ENCODE results near the gene APRT.

The APRT gene

GRCh38 chr16:88807626-88808453 lies 3.9 kb downstream of the APRT start:
- DNase-seq (ENCODE audit: low read depth in 2 of 2, low spot score in 1 of 2) = no peak

GRCh38 chr16:88807142-88807625 lies 4.5 kb downstream of the APRT start:
- no peak for DNase-seq (ENCODE audit: low read depth in 2 of 2, low spot score in 1 of 2)

GRCh38 chr16:88806491-88807111 lies 5.1 kb downstream of the APRT start:
- no peak for DNase-seq (ENCODE audit: low read depth in 2 of 2, low spot score in 1 of 2)

- no peak for DNase-seq (ENCODE audit: low read depth in 2 of 2, low spot score in 1 of 2)
Measured at GRCh38 chr16:88805887-88806393, 5.8 kb downstream of the APRT start.

GRCh38 chr16:88805340-88805715 lies 6.4 kb downstream of the APRT start:
- no peak for DNase-seq (ENCODE audit: low read depth in 2 of 2, low spot score in 1 of 2)

GRCh38 chr16:88804552-88805339 lies 7.0 kb downstream of the APRT start:
- no peak for DNase-seq (ENCODE audit: low read depth in 2 of 2, low spot score in 1 of 2)

- no peak for DNase-seq (ENCODE audit: low read depth in 2 of 2, low spot score in 1 of 2)
Measured at GRCh38 chr16:88804173-88804551, 7.6 kb downstream of the APRT start.

GRCh38 chr16:88803264-88803987 lies 8.3 kb downstream of the APRT start, which contains the start of gene CDT1:
CDT1 (plus strand) TSS chr16:88803789; CDS start chr16:88803832, 43 bp downstream.
- peak; percentile 63 to 77 for DNase-seq (ENCODE audit: low read depth in 2 of 2, low spot score in 1 of 2)

- DNase-seq (ENCODE audit: low read depth in 2 of 2, low spot score in 1 of 2) = no peak
Measured at GRCh38 chr16:88800277-88800592, 11.5 kb downstream of the APRT start.

- no peak for DNase-seq (ENCODE audit: low read depth in 2 of 2, low spot score in 1 of 2)
Measured at GRCh38 chr16:88799569-88800276, 12.0 kb downstream of the APRT start.

GRCh38 chr16:88798772-88799455 lies 12.8 kb downstream of the APRT start:
- DNase-seq (ENCODE audit: low read depth in 2 of 2, low spot score in 1 of 2) = no peak

GRCh38 chr16:88798073-88798472 lies 13.7 kb downstream of the APRT start:
- DNase-seq (ENCODE audit: low read depth in 2 of 2, low spot score in 1 of 2) = no peak

GRCh38 chr16:88796278-88796677 lies 15.4 kb downstream of the APRT start:
- no peak for DNase-seq (ENCODE audit: low read depth in 2 of 2, low spot score in 1 of 2)

- no peak for DNase-seq (ENCODE audit: low read depth in 2 of 2, low spot score in 1 of 2)
Measured at GRCh38 chr16:88793251-88793954, 18.3 kb downstream of the APRT start.

GRCh38 chr16:88792668-88793250 lies 19.0 kb downstream of the APRT start:
- no peak for DNase-seq (ENCODE audit: low read depth in 2 of 2, low spot score in 1 of 2)

- DNase-seq (ENCODE audit: low read depth in 2 of 2, low spot score in 1 of 2) = no peak
Measured at GRCh38 chr16:88792078-88792550, 19.6 kb downstream of the APRT start.

GRCh38 chr16:88790312-88791211 lies 21.2 kb downstream of the APRT start:
- DNase-seq (ENCODE audit: low read depth in 2 of 2, low spot score in 1 of 2) = no peak

- no peak for DNase-seq (ENCODE audit: low read depth in 2 of 2, low spot score in 1 of 2)
Measured at GRCh38 chr16:88789594-88789993, 22.1 kb downstream of the APRT start.
